Sciatic nerve (tissue), 2 donors: Measurements from ENCODE around the gene TRA2A. TPM values are rescaled to one million over a fixed set of nuclear protein-coding genes. Genes with fewer than 3 reads are reported as not detected.
A peak's percentile ranks its signal among the peaks of the same experiment; 100 is the strongest.

Experiments used
- ATAC-seq: fragments of 200-7000 bp; cut with Tn5 transposase; one replicate; pipeline ENCODE4 v1.9.1; 2020; ENCODE audit warnings: mild to moderate bottlenecking, moderate library complexity
- DNase-seq: peaks from one replicate; pipeline ENCODE4 v3.0.0-alpha.2; 2020; ENCODE audit warnings: low spot score
- intact Hi-C: fragments of 100-400 bp; cut with DNase I; formaldehyde crosslinking; loops from one replicate; pipeline ENCODE4 v1.14.2; 2022
- total RNA-seq: library from RNA; stranded (reverse); fragmentation: NEBNext Ultra II Directional; extraction: Animal tissue kit (Norgen Biotek cat#: 25700); gene quantifications from one replicate; pipeline ENCODE4 v1.2.1, GENCODE V29; 2021
- donor health status: DM: no; HTN: no; CAD: no.
- donor health status: DM: no; HTN: no; CAD: no.

Gene TRA2A
- total RNA-seq, 1 donor from 2014 or later = 97.9 TPM

- DNase-seq = no peak
Observed at GRCh38 chr7:23472956-23473843, 58.6 kb downstream of the TRA2A start.

GRCh38 chr7:23472556-23472955, 59.2 kb downstream of the TRA2A start:
- DNase-seq (no peak), ATAC-seq (no peak)
- intact Hi-C loops = no loop called here

More at GRCh38 chr7:23472956-23473843, 58.6 kb downstream of the TRA2A start:
- intact Hi-C loops = no loop called here
- ATAC-seq = no peak

GRCh38 chr7:23472046-23472445, 59.7 kb downstream of the TRA2A start:
- intact Hi-C loops = no loop called here
- DNase-seq (no peak), ATAC-seq (no peak)

GRCh38 chr7:23471106-23471859, 60.5 kb downstream of the TRA2A start:
- no peak for DNase-seq
- ATAC-seq = no peak
- intact Hi-C loops = no loop called here

- no peak for DNase-seq
- intact Hi-C loops = no loop called here
- no peak for ATAC-seq
Observed at GRCh38 chr7:23470330-23471105, 61.3 kb downstream of the TRA2A start, which contains the start of gene IGF2BP3. Gene IGF2BP3 (minus strand): TSS chr7:23470491. CDS start chr7:23470110, 381 bp downstream.

GRCh38 chr7:23469961-23470250, 61.9 kb downstream of the TRA2A start:
- intact Hi-C loops = no loop called here
- DNase-seq (no peak), ATAC-seq (no peak)

- ATAC-seq (peak; percentile 35), DNase-seq (no peak)
- intact Hi-C loops = no loop called here
Observed at GRCh38 chr7:23469150-23469960, 62.4 kb downstream of the TRA2A start.

GRCh38 chr7:23468526-23469149, 63.1 kb downstream of the TRA2A start:
- ATAC-seq = peak; percentile 7
- intact Hi-C loops = no loop called here
- DNase-seq = no peak

GRCh38 chr7:23467806-23468525, 63.8 kb downstream of the TRA2A start:
- DNase-seq (no peak), ATAC-seq (peak; percentile 34)
- intact Hi-C loops = no loop called here

GRCh38 chr7:23467291-23467805, 64.4 kb downstream of the TRA2A start:
- ATAC-seq = no peak
- intact Hi-C loops = no loop called here
- DNase-seq = no peak

- DNase-seq (no peak), ATAC-seq (no peak)
- intact Hi-C loops = loop anchor here (5.0 kb wide), 1 partner anchor 191 kb away; no protein-coding TSS in a partner anchor
Observed at GRCh38 chr7:23462846-23463245, 68.9 kb downstream of the TRA2A start.

- ATAC-seq (no peak), DNase-seq (no peak)
- intact Hi-C loops = no loop called here
Observed at GRCh38 chr7:23458044-23458443, 73.7 kb downstream of the TRA2A start.

GRCh38 chr7:23456093-23456492, 75.7 kb downstream of the TRA2A start:
- ATAC-seq (no peak), DNase-seq (no peak)
- intact Hi-C loops = no loop called here

GRCh38 chr7:23454881-23455526, 76.8 kb downstream of the TRA2A start:
- DNase-seq = no peak
- intact Hi-C loops = no loop called here
- no peak for ATAC-seq
